Measurements from ENCODE around the gene PRDM13.

Gene PRDM13

GRCh38 chr6:99575544-99576227 is 30.9 kb upstream of the PRDM13 start:
- no peak for DNase-seq (ENCODE audit: low read depth in 1 of 2, low spot score in 1 of 2)
- Histone ChIP-seq H3K27ac (replicated peaks) (no peak overlapping the region), H3K27me3 (ENCODE audit: insufficient read depth, poor library complexity, severe bottlenecking) (no peaks in the 10 kb centered on the region), H3K4me3 (replicated peaks; ENCODE audit: insufficient read depth, low read length) (no peak overlapping the region)
- TF ChIP-seq, protein P1, sequence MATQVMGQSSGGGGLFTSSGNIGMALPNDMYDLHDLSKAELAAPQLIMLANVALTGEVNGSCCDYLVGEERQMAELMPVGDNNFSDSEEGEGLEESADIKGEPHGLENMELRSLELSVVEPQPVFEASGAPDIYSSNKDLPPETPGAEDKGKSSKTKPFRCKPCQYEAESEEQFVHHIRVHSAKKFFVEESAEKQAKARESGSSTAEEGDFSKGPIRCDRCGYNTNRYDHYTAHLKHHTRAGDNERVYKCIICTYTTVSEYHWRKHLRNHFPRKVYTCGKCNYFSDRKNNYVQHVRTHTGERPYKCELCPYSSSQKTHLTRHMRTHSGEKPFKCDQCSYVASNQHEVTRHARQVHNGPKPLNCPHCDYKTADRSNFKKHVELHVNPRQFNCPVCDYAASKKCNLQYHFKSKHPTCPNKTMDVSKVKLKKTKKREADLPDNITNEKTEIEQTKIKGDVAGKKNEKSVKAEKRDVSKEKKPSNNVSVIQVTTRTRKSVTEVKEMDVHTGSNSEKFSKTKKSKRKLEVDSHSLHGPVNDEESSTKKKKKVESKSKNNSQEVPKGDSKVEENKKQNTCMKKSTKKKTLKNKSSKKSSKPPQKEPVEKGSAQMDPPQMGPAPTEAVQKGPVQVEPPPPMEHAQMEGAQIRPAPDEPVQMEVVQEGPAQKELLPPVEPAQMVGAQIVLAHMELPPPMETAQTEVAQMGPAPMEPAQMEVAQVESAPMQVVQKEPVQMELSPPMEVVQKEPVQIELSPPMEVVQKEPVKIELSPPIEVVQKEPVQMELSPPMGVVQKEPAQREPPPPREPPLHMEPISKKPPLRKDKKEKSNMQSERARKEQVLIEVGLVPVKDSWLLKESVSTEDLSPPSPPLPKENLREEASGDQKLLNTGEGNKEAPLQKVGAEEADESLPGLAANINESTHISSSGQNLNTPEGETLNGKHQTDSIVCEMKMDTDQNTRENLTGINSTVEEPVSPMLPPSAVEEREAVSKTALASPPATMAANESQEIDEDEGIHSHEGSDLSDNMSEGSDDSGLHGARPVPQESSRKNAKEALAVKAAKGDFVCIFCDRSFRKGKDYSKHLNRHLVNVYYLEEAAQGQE (IDR thresholded peaks at IDR 0.05; ENCODE audit: insufficient replicate concordance, low read depth) = no peak
- TF ChIP-seq GABPA (IDR thresholded peaks at IDR 0.05; ENCODE audit: low read depth) (no peak), SPI1 (IDR thresholded peaks at IDR 0.05; ENCODE audit: borderline replicate concordance, low read depth) (no peak), POLR2AphosphoS5 (IDR thresholded peaks at IDR 0.05; ENCODE audit: low read depth) (no peak)
- TF ChIP-seq, protein P2, sequence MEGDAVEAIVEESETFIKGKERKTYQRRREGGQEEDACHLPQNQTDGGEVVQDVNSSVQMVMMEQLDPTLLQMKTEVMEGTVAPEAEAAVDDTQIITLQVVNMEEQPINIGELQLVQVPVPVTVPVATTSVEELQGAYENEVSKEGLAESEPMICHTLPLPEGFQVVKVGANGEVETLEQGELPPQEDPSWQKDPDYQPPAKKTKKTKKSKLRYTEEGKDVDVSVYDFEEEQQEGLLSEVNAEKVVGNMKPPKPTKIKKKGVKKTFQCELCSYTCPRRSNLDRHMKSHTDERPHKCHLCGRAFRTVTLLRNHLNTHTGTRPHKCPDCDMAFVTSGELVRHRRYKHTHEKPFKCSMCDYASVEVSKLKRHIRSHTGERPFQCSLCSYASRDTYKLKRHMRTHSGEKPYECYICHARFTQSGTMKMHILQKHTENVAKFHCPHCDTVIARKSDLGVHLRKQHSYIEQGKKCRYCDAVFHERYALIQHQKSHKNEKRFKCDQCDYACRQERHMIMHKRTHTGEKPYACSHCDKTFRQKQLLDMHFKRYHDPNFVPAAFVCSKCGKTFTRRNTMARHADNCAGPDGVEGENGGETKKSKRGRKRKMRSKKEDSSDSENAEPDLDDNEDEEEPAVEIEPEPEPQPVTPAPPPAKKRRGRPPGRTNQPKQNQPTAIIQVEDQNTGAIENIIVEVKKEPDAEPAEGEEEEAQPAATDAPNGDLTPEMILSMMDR (IDR thresholded peaks at IDR 0.05; ENCODE audit: insufficient read depth, low read length) = no peak

DNA sequence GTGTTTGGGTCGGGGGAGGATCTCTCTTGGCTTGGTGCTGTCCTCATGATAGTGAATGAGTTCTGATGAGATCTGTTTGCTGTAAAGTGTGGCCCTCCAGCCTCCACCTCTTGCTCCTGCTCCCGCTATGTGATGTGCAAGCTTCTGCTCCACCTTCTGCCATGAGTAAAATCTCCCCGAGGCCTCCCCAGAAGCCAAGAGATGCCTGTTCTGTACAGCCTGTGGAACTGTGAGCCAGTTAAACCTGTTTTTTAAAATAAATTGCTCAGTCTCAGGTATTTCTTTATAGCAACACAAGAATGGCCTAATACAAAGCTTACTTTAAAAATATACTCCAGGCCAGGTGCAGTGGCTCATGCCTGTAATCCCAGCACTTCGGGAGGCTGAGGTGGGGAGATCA is 26.9 kb upstream of the PRDM13 start:
- H3K4me3 ChIP-seq (replicated peaks; ENCODE audit: insufficient read depth, low read length) = no peak overlapping the region
- no peaks in the 10 kb centered on the region for H3K27me3 ChIP-seq (ENCODE audit: insufficient read depth, poor library complexity, severe bottlenecking)
- no peak overlapping the region for H3K27ac ChIP-seq (replicated peaks)
- TF ChIP-seq, protein P1 (IDR thresholded peaks at IDR 0.05; ENCODE audit: insufficient replicate concordance, low read depth) = no peak
- TF ChIP-seq POLR2AphosphoS5 (IDR thresholded peaks at IDR 0.05; ENCODE audit: low read depth) (no peak), GABPA (IDR thresholded peaks at IDR 0.05; ENCODE audit: low read depth) (no peak), SPI1 (IDR thresholded peaks at IDR 0.05; ENCODE audit: borderline replicate concordance, low read depth) (no peak)
- TF ChIP-seq, protein P2 (IDR thresholded peaks at IDR 0.05; ENCODE audit: insufficient read depth, low read length) = no peak
- DNase-seq (ENCODE audit: low read depth in 1 of 2, low spot score in 1 of 2) = no peak

GRCh38 chr6:99587792-99588191 is 18.8 kb upstream of the PRDM13 start:
- Histone ChIP-seq H3K4me3 (replicated peaks; ENCODE audit: insufficient read depth, low read length) (no peak overlapping the region), H3K27ac (replicated peaks) (no peak overlapping the region), H3K27me3 (ENCODE audit: insufficient read depth, poor library complexity, severe bottlenecking) (peaks cover 17% of the 10 kb centered on the region)
- TF ChIP-seq, protein P1 (IDR thresholded peaks at IDR 0.05; ENCODE audit: insufficient replicate concordance, low read depth) = no peak
- TF ChIP-seq POLR2AphosphoS5 (IDR thresholded peaks at IDR 0.05; ENCODE audit: low read depth) = no peak
- no peak for TF ChIP-seq GABPA (IDR thresholded peaks at IDR 0.05; ENCODE audit: low read depth)
- TF ChIP-seq SPI1 (IDR thresholded peaks at IDR 0.05; ENCODE audit: borderline replicate concordance, low read depth) = no peak
- TF ChIP-seq, protein P2 (IDR thresholded peaks at IDR 0.05; ENCODE audit: insufficient read depth, low read length) = no peak
- DNase-seq (ENCODE audit: low read depth in 1 of 2, low spot score in 1 of 2) = no peak

Data from HL-60 (cell line).